HEK293 (cell line): ENCODE results near the gene PPM1L.
A peak's percentile ranks its signal among the peaks of the same experiment; 100 is the strongest.

ENCODE experiments used
- GLI2 ChIP-seq: fragments of 450-650 bp; formaldehyde crosslinking; IDR thresholded peaks from 2 replicates; pipeline ENCODE4; 2017; ENCODE audit warnings: missing biosample characterization, missing genetic modification characterization, low read depth, borderline replicate concordance
- ZBTB1 ChIP-seq: fragments of 450-650 bp; formaldehyde crosslinking; IDR thresholded peaks from 2 replicates; pipeline ENCODE4 v1.5.1; 2016; ENCODE audit warnings: missing biosample characterization, missing genetic modification characterization
- ZBTB20 ChIP-seq: fragments of 450-650 bp; formaldehyde crosslinking; IDR thresholded peaks from 2 replicates; pipeline ENCODE4 v1.5.1; 2016; ENCODE audit warnings: missing biosample characterization, missing genetic modification characterization
- ZEB2 ChIP-seq: fragments of 450-650 bp; formaldehyde crosslinking; IDR thresholded peaks from 2 replicates; pipeline ENCODE4 v1.5.1; 2016; ENCODE audit warnings: missing biosample characterization, missing genetic modification characterization
- ZFHX2 ChIP-seq: fragments of 450-650 bp; formaldehyde crosslinking; conservative IDR thresholded peaks from 2 replicates; pipeline ENCODE4 v1.5.1; 2016; ENCODE audit warnings: missing biosample characterization, missing genetic modification characterization
- ZFP37 ChIP-seq: fragments of 450-650 bp; formaldehyde crosslinking; IDR thresholded peaks from 2 replicates; pipeline ENCODE4 v1.5.1; 2016; ENCODE audit warnings: missing biosample characterization, missing genetic modification characterization
- ZNF155 ChIP-seq: fragments of 450-650 bp; formaldehyde crosslinking; IDR thresholded peaks from 2 replicates; pipeline ENCODE4 v1.5.1; 2016; ENCODE audit warnings: missing biosample characterization, missing genetic modification characterization
- ZNF239 ChIP-seq: fragments of 450-650 bp; formaldehyde crosslinking; IDR thresholded peaks from 2 replicates; pipeline ENCODE4 v1.5.1; 2016; ENCODE audit warnings: missing biosample characterization, missing genetic modification characterization
- ZNF341 ChIP-seq: fragments of 450-650 bp; formaldehyde crosslinking; IDR thresholded peaks from 2 replicates; pipeline ENCODE4; 2016; ENCODE audit warnings: low read depth, missing biosample characterization, missing genetic modification characterization
- ZNF394 ChIP-seq: fragments of 450-650 bp; formaldehyde crosslinking; IDR thresholded peaks from 2 replicates; pipeline ENCODE4 v1.5.1; 2016; ENCODE audit warnings: missing biosample characterization, missing genetic modification characterization, mild to moderate bottlenecking, moderate library complexity, borderline replicate concordance
- ZNF423 ChIP-seq: fragments of 450-650 bp; formaldehyde crosslinking; IDR thresholded peaks from 2 replicates; pipeline ENCODE4 v1.5.1; 2016; ENCODE audit warnings: missing biosample characterization, missing genetic modification characterization
- ZNF521 ChIP-seq: fragments of 450-650 bp; formaldehyde crosslinking; IDR thresholded peaks from 2 replicates; pipeline ENCODE4 v1.5.1; 2017; ENCODE audit warnings: missing biosample characterization, mild to moderate bottlenecking, missing genetic modification characterization
- ZNF626 ChIP-seq: fragments of 450-650 bp; sonication (Bioruptor Pico); formaldehyde crosslinking; IDR thresholded peaks from 2 replicates; pipeline ENCODE4 v1.5.1; 2018; ENCODE audit warnings: missing biosample characterization, missing genetic modification characterization, inconsistent platforms
- ZNF629 ChIP-seq: fragments of 450-650 bp; formaldehyde crosslinking; IDR thresholded peaks from 2 replicates; pipeline ENCODE4 v1.5.1; 2017; ENCODE audit warnings: missing biosample characterization, missing genetic modification characterization
- ZNF654 ChIP-seq: fragments of 450-650 bp; formaldehyde crosslinking; IDR thresholded peaks from 2 replicates; pipeline ENCODE4 v1.5.1; 2016; ENCODE audit warnings: low read depth, missing biosample characterization, missing genetic modification characterization
- ZNF658 ChIP-seq: fragments of 450-650 bp; formaldehyde crosslinking; IDR thresholded peaks from 2 replicates; pipeline ENCODE4; 2016; ENCODE audit warnings: missing biosample characterization, missing genetic modification characterization
- ZNF837 ChIP-seq: fragments of 450-650 bp; formaldehyde crosslinking; IDR thresholded peaks from 2 replicates; pipeline ENCODE4 v1.5.1; 2016; ENCODE audit warnings: missing biosample characterization, missing genetic modification characterization
- TF ChIP-seq, protein P1 (sequence below): fragments of 450-650 bp; formaldehyde crosslinking; IDR thresholded peaks from 2 replicates; pipeline ENCODE4 v1.5.0; 2017; ENCODE audit warnings: missing biosample characterization, missing genetic modification characterization, borderline replicate concordance
- TF ChIP-seq, protein P2 (sequence below): fragments of 450-650 bp; formaldehyde crosslinking; IDR thresholded peaks from 2 replicates; pipeline ENCODE4 v1.5.1; 2016; ENCODE audit warnings: missing biosample characterization, missing genetic modification characterization
- TF ChIP-seq, protein P3 (sequence below): fragments of 450-650 bp; formaldehyde crosslinking; conservative IDR thresholded peaks from 2 replicates; pipeline ENCODE4 v1.5.1; 2016; ENCODE audit warnings: low read depth, missing biosample characterization, missing genetic modification characterization
- TF ChIP-seq, protein P4 (sequence below): fragments of 450-650 bp; formaldehyde crosslinking; IDR thresholded peaks from 2 replicates; pipeline ENCODE4 v1.5.1; 2016; ENCODE audit warnings: missing biosample characterization, missing genetic modification characterization
- TF ChIP-seq, protein P5 (sequence below): fragments of 450-650 bp; formaldehyde crosslinking; IDR thresholded peaks from 2 replicates; pipeline ENCODE4 v1.5.1; 2016; ENCODE audit warnings: missing biosample characterization, missing genetic modification characterization
- TF ChIP-seq, protein P6 (sequence below): fragments of 450-650 bp; formaldehyde crosslinking; IDR thresholded peaks from 2 replicates; pipeline ENCODE4 v1.5.1; 2016; ENCODE audit warnings: missing biosample characterization, missing genetic modification characterization
- TF ChIP-seq, protein P7 (sequence below): IDR thresholded peaks from 2 replicates; pipeline ENCODE4 v1.6.1; 2011; ENCODE audit warnings: mild to moderate bottlenecking, low read depth, low read length, borderline replicate concordance

Gene PPM1L

DNA sequence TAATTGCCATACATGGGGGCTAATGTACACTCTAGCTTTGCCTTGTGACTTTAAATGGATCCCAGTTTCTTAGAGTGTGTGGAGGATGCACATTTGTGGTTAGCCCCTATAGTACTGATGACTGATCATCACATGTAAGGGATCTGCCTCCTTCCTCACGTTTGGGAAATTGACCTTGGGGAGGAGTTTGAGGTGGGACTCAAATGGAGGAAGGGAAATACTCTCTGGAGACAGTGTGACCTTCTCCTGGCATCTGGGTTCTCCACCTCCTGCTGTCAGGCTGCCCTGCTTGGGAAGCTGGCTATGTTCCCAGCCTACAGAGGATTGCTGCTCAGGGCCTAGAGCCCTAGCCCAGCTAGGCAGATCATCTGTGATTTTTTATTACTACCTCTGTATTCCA, 48.7 kb downstream of the PPM1L start (continued):
- TF ChIP-seq, protein P1, sequence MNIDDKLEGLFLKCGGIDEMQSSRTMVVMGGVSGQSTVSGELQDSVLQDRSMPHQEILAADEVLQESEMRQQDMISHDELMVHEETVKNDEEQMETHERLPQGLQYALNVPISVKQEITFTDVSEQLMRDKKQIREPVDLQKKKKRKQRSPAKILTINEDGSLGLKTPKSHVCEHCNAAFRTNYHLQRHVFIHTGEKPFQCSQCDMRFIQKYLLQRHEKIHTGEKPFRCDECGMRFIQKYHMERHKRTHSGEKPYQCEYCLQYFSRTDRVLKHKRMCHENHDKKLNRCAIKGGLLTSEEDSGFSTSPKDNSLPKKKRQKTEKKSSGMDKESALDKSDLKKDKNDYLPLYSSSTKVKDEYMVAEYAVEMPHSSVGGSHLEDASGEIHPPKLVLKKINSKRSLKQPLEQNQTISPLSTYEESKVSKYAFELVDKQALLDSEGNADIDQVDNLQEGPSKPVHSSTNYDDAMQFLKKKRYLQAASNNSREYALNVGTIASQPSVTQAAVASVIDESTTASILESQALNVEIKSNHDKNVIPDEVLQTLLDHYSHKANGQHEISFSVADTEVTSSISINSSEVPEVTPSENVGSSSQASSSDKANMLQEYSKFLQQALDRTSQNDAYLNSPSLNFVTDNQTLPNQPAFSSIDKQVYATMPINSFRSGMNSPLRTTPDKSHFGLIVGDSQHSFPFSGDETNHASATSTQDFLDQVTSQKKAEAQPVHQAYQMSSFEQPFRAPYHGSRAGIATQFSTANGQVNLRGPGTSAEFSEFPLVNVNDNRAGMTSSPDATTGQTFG (tag by site-specific recombination): no peak
- TF ChIP-seq ZBTB1 (tag by site-specific recombination): no peak
- TF ChIP-seq, protein P2, sequence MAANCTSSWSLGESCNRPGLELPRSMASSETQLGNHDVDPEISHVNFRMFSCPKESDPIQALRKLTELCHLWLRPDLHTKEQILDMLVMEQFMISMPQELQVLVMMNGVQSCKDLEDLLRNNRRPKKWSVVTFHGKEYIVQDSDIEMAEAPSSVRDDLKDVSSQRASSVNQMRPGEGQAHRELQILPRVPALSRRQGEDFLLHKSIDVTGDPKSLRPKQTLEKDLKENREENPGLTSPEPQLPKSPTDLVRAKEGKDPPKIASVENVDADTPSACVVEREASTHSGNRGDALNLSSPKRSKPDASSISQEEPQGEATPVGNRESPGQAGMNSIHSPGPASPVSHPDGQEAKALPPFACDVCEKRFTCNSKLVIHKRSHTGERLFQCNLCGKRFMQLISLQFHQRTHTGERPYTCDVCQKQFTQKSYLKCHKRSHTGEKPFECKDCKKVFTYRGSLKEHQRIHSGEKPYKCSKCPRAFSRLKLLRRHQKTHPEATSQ (tag by site-specific recombination): no peak
- TF ChIP-seq ZEB2 (tag by site-specific recombination): no peak
- TF ChIP-seq ZNF239: no peak
- TF ChIP-seq ZNF629 (tag by site-specific recombination): peak; percentile 63
- TF ChIP-seq ZFHX2 (tag by site-specific recombination): no peak
- no peak for TF ChIP-seq ZNF658 (tag by site-specific recombination)
- TF ChIP-seq ZFP37 (tag by site-specific recombination): 0 out of 2 replicates have a peak, but pooled peaks have one; percentile 24
- TF ChIP-seq, protein P3, sequence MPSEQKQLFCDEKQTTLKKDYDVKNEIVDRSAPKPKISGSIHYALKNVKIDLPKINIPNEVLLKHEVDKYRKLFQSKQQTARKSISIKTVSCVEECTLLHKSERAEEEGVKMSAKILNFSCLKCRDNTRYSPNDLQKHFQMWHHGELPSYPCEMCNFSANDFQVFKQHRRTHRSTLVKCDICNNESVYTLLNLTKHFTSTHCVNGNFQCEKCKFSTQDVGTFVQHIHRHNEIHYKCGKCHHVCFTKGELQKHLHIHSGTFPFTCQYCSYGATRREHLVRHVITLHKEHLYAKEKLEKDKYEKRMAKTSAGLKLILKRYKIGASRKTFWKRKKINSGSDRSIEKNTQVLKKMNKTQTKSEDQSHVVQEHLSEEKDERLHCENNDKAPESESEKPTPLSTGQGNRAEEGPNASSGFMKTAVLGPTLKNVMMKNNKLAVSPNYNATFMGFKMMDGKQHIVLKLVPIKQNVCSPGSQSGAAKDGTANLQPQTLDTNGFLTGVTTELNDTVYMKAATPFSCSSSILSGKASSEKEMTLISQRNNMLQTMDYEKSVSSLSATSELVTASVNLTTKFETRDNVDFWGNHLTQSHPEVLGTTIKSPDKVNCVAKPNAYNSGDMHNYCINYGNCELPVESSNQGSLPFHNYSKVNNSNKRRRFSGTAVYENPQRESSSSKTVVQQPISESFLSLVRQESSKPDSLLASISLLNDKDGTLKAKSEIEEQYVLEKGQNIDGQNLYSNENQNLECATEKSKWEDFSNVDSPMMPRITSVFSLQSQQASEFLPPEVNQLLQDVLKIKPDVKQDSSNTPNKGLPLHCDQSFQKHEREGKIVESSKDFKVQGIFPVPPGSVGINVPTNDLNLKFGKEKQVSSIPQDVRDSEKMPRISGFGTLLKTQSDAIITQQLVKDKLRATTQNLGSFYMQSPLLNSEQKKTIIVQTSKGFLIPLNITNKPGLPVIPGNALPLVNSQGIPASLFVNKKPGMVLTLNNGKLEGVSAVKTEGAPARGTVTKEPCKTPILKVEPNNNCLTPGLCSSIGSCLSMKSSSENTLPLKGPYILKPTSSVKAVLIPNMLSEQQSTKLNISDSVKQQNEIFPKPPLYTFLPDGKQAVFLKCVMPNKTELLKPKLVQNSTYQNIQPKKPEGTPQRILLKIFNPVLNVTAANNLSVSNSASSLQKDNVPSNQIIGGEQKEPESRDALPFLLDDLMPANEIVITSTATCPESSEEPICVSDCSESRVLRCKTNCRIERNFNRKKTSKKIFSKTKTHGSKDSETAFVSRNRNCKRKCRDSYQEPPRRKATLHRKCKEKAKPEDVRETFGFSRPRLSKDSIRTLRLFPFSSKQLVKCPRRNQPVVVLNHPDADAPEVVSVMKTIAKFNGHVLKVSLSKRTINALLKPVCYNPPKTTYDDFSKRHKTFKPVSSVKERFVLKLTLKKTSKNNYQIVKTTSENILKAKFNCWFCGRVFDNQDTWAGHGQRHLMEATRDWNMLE: no peak
- no peak for TF ChIP-seq ZNF341 (tag by site-specific recombination)
- TF ChIP-seq ZNF394 (tag by site-specific recombination): no peak; the same call in 1 of the 2 replicates
- TF ChIP-seq ZBTB20 (tag by site-specific recombination): no peak
- TF ChIP-seq GLI2 (tag by site-specific recombination): no peak
- TF ChIP-seq, protein P4, sequence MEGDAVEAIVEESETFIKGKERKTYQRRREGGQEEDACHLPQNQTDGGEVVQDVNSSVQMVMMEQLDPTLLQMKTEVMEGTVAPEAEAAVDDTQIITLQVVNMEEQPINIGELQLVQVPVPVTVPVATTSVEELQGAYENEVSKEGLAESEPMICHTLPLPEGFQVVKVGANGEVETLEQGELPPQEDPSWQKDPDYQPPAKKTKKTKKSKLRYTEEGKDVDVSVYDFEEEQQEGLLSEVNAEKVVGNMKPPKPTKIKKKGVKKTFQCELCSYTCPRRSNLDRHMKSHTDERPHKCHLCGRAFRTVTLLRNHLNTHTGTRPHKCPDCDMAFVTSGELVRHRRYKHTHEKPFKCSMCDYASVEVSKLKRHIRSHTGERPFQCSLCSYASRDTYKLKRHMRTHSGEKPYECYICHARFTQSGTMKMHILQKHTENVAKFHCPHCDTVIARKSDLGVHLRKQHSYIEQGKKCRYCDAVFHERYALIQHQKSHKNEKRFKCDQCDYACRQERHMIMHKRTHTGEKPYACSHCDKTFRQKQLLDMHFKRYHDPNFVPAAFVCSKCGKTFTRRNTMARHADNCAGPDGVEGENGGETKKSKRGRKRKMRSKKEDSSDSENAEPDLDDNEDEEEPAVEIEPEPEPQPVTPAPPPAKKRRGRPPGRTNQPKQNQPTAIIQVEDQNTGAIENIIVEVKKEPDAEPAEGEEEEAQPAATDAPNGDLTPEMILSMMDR (tag by site-specific recombination): no peak
- no peak for TF ChIP-seq ZNF837 (tag by site-specific recombination)
- TF ChIP-seq, protein P5, sequence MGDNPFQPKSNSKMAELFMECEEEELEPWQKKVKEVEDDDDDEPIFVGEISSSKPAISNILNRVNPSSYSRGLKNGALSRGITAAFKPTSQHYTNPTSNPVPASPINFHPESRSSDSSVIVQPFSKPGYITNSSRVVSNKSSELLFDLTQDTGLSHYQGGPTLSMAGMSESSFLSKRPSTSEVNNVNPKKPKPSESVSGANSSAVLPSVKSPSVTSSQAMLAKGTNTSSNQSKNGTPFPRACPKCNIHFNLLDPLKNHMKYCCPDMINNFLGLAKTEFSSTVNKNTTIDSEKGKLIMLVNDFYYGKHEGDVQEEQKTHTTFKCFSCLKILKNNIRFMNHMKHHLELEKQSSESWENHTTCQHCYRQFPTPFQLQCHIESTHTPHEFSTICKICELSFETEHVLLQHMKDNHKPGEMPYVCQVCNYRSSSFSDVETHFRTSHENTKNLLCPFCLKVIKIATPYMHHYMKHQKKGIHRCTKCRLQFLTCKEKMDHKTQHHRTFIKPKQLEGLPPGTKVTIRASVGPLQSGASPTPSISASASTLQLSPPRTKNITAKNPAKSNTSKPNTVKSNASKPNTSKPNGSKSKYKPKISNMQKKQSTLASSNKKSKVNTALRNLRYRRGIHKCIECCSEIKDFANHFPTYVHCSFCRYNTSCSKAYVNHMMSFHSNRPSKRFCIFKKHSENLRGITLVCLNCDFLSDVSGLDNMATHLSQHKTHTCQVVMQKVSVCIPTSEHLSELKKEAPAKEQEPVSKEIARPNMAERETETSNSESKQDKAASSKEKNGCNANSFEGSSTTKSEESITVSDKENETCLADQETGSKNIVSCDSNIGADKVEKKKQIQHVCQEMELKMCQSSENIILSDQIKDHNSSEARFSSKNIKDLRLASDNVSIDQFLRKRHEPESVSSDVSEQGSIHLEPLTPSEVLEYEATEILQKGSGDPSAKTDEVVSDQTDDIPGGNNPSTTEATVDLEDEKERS (tag by site-specific recombination): no peak
- TF ChIP-seq ZNF626 (tag by site-specific recombination): no peak
- TF ChIP-seq ZNF423 (tag by site-specific recombination): no peak
- TF ChIP-seq, protein P6, sequence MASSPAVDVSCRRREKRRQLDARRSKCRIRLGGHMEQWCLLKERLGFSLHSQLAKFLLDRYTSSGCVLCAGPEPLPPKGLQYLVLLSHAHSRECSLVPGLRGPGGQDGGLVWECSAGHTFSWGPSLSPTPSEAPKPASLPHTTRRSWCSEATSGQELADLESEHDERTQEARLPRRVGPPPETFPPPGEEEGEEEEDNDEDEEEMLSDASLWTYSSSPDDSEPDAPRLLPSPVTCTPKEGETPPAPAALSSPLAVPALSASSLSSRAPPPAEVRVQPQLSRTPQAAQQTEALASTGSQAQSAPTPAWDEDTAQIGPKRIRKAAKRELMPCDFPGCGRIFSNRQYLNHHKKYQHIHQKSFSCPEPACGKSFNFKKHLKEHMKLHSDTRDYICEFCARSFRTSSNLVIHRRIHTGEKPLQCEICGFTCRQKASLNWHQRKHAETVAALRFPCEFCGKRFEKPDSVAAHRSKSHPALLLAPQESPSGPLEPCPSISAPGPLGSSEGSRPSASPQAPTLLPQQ (tag by site-specific recombination): no peak
- no peak for TF ChIP-seq ZNF155 (tag by site-specific recombination)
- TF ChIP-seq ZNF521 (tag by site-specific recombination): no peak
- TF ChIP-seq ZNF654: no peak
- TF ChIP-seq, protein P7, sequence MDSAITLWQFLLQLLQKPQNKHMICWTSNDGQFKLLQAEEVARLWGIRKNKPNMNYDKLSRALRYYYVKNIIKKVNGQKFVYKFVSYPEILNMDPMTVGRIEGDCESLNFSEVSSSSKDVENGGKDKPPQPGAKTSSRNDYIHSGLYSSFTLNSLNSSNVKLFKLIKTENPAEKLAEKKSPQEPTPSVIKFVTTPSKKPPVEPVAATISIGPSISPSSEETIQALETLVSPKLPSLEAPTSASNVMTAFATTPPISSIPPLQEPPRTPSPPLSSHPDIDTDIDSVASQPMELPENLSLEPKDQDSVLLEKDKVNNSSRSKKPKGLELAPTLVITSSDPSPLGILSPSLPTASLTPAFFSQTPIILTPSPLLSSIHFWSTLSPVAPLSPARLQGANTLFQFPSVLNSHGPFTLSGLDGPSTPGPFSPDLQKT: no peak
